Neuronal stem cell (in vitro differentiated cells): ENCODE results near the gene IP6K2.

ENCODE experiments used
- DNase-seq: peaks from one replicate; pipeline ENCODE4 v3.0.0-alpha.2; 2013; ENCODE audit warnings: low spot score
- H2AFZ ChIP-seq: one replicate; pipeline ENCODE4 v1.6.1; 2013; ENCODE audit warnings: mild to moderate bottlenecking, low read length, inconsistent platforms
- H2AK5ac ChIP-seq: 2 replicates; pipeline ENCODE4 v1.6.1; 2013; ENCODE audit warnings: low read depth, mild to moderate bottlenecking, inconsistent platforms, low read length, moderate library complexity, mixed read lengths
- H2BK120ac ChIP-seq: 2 replicates; pipeline ENCODE4 v1.6.1; 2013; ENCODE audit warnings: low read depth, mild to moderate bottlenecking, inconsistent platforms, low read length, moderate library complexity, mixed read lengths
- H2BK12ac ChIP-seq: one replicate; pipeline ENCODE4 v1.6.1; 2013; ENCODE audit warnings: low read length, inconsistent platforms
- H2BK15ac ChIP-seq: 2 replicates; pipeline ENCODE4 v1.6.1; 2013; ENCODE audit warnings: mild to moderate bottlenecking, low read length, inconsistent platforms, mixed read lengths
- H2BK5ac ChIP-seq: one replicate; pipeline ENCODE4 v1.6.1; 2013; ENCODE audit warnings: inconsistent platforms, mild to moderate bottlenecking, low read length, moderate library complexity
- H3K14ac ChIP-seq: one replicate; pipeline ENCODE4 v1.6.1; 2013; ENCODE audit warnings: low read length, inconsistent platforms
- H3K18ac ChIP-seq: 2 replicates; pipeline ENCODE4 v1.6.1; 2013; ENCODE audit warnings: low read length, inconsistent platforms
- H3K23ac ChIP-seq: 2 replicates; pipeline ENCODE4 v1.6.1; 2013; ENCODE audit warnings: low read depth, mild to moderate bottlenecking, mixed read lengths, low read length, inconsistent platforms; ENCODE audit not compliant: poor library complexity
- H3K27ac ChIP-seq: replicated peaks from 3 replicates; pipeline ENCODE4 v1.5.1; 2013; ENCODE audit warnings: low read length, inconsistent platforms
- H3K27me3 ChIP-seq, 3 experiments: 2 replicates each; pipeline ENCODE4 v1.6.1; 2013; ENCODE audit warnings: low read length in 3 of 3, mild to moderate bottlenecking in 2 of 3, inconsistent platforms in 1 of 3, low read depth in 1 of 3, mixed read lengths in 1 of 3, moderate library complexity in 1 of 3; ENCODE audit not compliant: control insufficient read depth in 3 of 3, insufficient read depth in 3 of 3
- H3K36me3 ChIP-seq, 2 donors: replicated peaks in 1 of 2; 2 replicates each; pipeline ENCODE4 v1.6.1; 2013; ENCODE audit warnings: low read length in 2 of 2; ENCODE audit not compliant: control insufficient read depth in 2 of 2, insufficient read depth in 2 of 2
- H3K4ac ChIP-seq: 2 replicates; pipeline ENCODE4 v1.6.1; 2013; ENCODE audit warnings: inconsistent platforms, mild to moderate bottlenecking, low read length, moderate library complexity
- H3K4me1 ChIP-seq, 2 donors: 1 replicate in 1 of 2; 2 replicates in 1 of 2; pipeline ENCODE4 v1.6.1; 2013; ENCODE audit warnings: low read length in 2 of 2, low read depth in 1 of 2; ENCODE audit not compliant: control insufficient read depth in 2 of 2, insufficient read depth in 1 of 2
- H3K4me2 ChIP-seq: one replicate; pipeline ENCODE4 v1.6.1; 2013; ENCODE audit warnings: mild to moderate bottlenecking, low read length, inconsistent platforms; ENCODE audit not compliant: insufficient read depth, poor library complexity, severe bottlenecking
- H3K4me3 ChIP-seq, 2 donors: 2 replicates each; pipeline ENCODE4 v1.5.1; 2013; ENCODE audit warnings: low read length in 2 of 2, mild to moderate bottlenecking in 2 of 2, inconsistent platforms in 1 of 2, moderate library complexity in 1 of 2
- H3K79me1 ChIP-seq: one replicate; pipeline ENCODE4 v1.6.1; 2013; ENCODE audit warnings: low read depth, mild to moderate bottlenecking, inconsistent platforms, low read length, moderate library complexity
- H3K9ac ChIP-seq: one replicate; pipeline ENCODE4 v1.6.1; 2013; ENCODE audit warnings: mild to moderate bottlenecking, low read depth, low read length, inconsistent platforms; ENCODE audit not compliant: poor library complexity
- H3K9me3 ChIP-seq, 2 donors: replicated peaks in 1 of 2; 2 replicates each; pipeline versions ENCODE3 to v1.6.1; 2013; ENCODE audit warnings: low read length in 2 of 2, mild to moderate bottlenecking in 2 of 2, inconsistent platforms in 1 of 2, low read depth in 1 of 2, mixed read lengths in 1 of 2, moderate library complexity in 1 of 2; ENCODE audit not compliant: control insufficient read depth in 2 of 2, insufficient read depth in 1 of 2
- H4K8ac ChIP-seq: one replicate; pipeline ENCODE4 v1.6.1; 2013; ENCODE audit warnings: low read depth, mild to moderate bottlenecking, inconsistent platforms, low read length, moderate library complexity
- H4K91ac ChIP-seq: one replicate; pipeline ENCODE4 v1.6.1; 2013; ENCODE audit warnings: low read length, low read depth, mild to moderate bottlenecking, inconsistent platforms; ENCODE audit not compliant: poor library complexity
- WGBS, 2 donors: extraction: QIAGEN DNeasy Blood & Tissue Kit; methylation state at CpG; one replicate each; pipeline ENCODE4 v1.1.7; 2013; ENCODE audit warnings: missing lambda C conversion rate in 2 of 2, mixed read lengths in 1 of 2; ENCODE audit not compliant: insufficient read length in 2 of 2, insufficient replicate concordance in 1 of 2; ENCODE audit errors: extremely low coverage in 2 of 2; 5-methylcytosine and 5-hydroxymethylcytosine counted together

Gene IP6K2

DNA sequence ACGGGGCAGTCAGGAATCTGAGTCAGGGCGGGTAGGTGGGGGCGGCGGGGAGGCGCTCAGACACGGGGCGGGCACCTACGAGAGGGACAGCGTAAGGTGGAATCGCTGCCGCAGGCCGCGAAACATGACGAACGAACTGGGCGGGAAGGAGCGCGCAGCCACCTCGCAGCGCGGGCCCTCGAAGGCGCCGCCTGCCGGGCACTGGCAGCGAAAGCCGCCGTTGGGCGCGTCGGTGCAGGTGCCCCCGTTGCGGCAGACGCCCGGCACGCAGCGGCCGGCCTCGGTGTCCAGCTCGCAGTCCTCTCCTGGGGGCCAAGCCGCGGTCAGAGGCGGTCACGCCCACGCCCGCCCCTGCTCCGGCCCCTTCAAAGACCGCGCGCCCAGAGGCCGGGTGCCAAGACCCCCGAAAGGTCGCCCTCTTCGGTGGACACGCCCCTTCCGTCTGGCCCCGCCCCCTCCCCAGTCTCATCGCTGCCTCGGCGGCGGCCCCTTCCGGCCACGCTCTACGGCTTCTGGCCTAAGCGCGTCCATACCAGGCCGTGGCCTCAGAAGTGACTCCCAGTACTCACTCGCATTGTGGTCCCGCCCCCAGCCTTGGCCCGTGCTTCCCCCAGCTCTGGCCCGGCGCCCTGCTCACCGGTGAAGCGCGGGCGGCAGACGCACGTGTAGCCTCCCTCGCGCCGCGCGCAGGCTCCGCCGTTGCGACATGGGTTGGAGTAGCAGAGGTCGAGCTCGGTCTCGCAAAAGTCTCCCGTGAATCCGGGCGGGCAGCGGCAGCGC is 60.8 kb downstream of the IP6K2 start:
- Histone ChIP-seq H3K79me1 (peaks cover 7% of the 10 kb centered on the region), H2AK5ac (peak overlapping the region; percentile 98), H3K27ac (peak overlapping the region; percentile 80), H3K14ac (peak overlapping the region; percentile 97), H2BK15ac (peak overlapping the region; percentile 99), H3K36me3 (peaks cover 44 to 92% of the 10 kb centered on the region in 2 donors), H4K8ac (peak overlapping the region; percentile 96), H3K23ac (peak overlapping the region; percentile 82), H2BK5ac (peak overlapping the region; percentile 17), H3K4me3 (peak overlapping the region in 1 of 2 donors; percentile 76), H3K4ac (peak overlapping the region; percentile 45), H2AFZ (no peak overlapping the region), H2BK120ac (peak overlapping the region; percentile 56), H3K9me3 (peaks cover 6 to 24% of the 10 kb centered on the region in 2 donors), H4K91ac (peak overlapping the region; percentile 70), H2BK12ac (peak overlapping the region; percentile 93), H3K4me2 (peak overlapping the region; percentile 70), H3K4me1 (peaks cover 0 to 10% of the 10 kb centered on the region in 2 donors), H3K9ac (peak overlapping the region; percentile 91), H3K27me3 (no peaks in the 10 kb centered on the region), H3K18ac (peak overlapping the region; percentile 96)
- peak; percentile 89 for DNase-seq
- no CpG with 5 or more reads among the region's 94 CpGs for WGBS, 2 donors

DNA sequence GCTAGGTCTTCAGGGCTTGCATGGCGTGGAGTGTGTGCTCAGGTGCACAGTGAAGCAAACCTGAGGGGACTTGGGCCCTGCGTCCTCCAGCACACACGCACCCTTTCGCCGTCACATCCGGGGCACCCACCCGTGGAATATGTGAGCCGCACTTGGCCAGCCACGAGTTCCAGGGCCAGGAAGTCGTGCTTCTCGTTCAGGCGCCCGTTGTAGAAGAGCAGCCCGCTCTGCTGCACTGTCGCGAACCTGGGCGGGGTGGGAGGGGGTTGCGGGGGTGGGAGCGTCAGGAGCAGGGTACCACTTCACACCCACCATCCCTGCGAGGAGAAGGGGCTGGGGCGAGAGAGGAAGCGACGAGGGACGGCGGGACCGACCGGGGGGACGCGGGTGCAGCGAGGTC is 61.4 kb downstream of the IP6K2 start:
- H3K4me3 ChIP-seq: no peak overlapping the region

DNA sequence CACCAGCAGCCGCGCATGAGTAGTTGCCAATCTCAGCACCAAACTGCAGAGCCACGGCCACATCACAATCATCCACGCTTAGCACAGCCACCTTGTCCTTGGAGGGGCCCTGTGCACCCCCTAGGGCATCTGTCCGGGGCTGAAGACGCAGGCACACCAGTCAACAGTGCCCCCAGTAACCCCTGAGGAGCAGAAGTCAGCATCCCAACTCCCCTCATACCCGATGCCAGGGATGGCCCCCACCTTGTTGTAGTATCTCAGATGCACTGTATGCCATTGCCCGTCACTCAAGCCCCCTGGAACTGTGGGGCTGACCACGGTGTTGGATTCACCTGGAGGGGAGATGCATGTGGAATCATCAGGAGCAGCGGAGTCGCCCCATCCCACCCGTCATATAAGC is 62.0 kb downstream of the IP6K2 start:
- Histone ChIP-seq H2AK5ac (peak overlapping the region; percentile 0), H3K4me3 (no peak overlapping the region), H3K14ac (no peak overlapping the region), H3K4me2 (peak overlapping the region; percentile 70), H3K27me3 (no peaks in the 10 kb centered on the region), H3K18ac (no peak overlapping the region), H3K4me1 (peaks cover 0 to 10% of the 10 kb centered on the region in 2 donors), H4K8ac (no peak overlapping the region), H3K27ac (no peak overlapping the region), H3K4ac (no peak overlapping the region), H2AFZ (no peak overlapping the region), H3K9me3 (peaks cover under 1 to 12% of the 10 kb centered on the region in 2 donors), H3K79me1 (peaks cover 5% of the 10 kb centered on the region), H2BK5ac (no peak overlapping the region), H2BK120ac (no peak overlapping the region), H3K9ac (no peak overlapping the region), H4K91ac (no peak overlapping the region), H3K23ac (no peak overlapping the region), H3K36me3 (peaks cover 40 to 90% of the 10 kb centered on the region in 2 donors), H2BK15ac (no peak overlapping the region), H2BK12ac (peak overlapping the region; percentile 46)
- WGBS, 2 donors: no CpG with 5 or more reads among the region's 12 CpGs
- DNase-seq: no peak

More for the DNA sequence above, 61.4 kb downstream of the IP6K2 start:
- Histone ChIP-seq H2BK5ac (no peak overlapping the region), H2BK120ac (no peak overlapping the region), H3K27ac (peak overlapping the region; percentile 80), H4K8ac (no peak overlapping the region), H3K18ac (peak overlapping the region; percentile 86), H3K36me3 (peaks cover 46 to 92% of the 10 kb centered on the region in 2 donors), H3K27me3 (no peaks in the 10 kb centered on the region), H4K91ac (no peak overlapping the region), H3K9me3 (peaks cover 3 to 18% of the 10 kb centered on the region in 2 donors), H3K23ac (peak overlapping the region; percentile 82), H3K14ac (peak overlapping the region; percentile 97), H2BK15ac (peak overlapping the region; percentile 8), H2BK12ac (peak overlapping the region; percentile 14), H2AFZ (no peak overlapping the region), H3K4ac (no peak overlapping the region), H3K4me2 (peak overlapping the region; percentile 70), H3K9ac (peak overlapping the region; percentile 86), H3K79me1 (peaks cover 5% of the 10 kb centered on the region), H3K4me1 (peaks cover 0 to 10% of the 10 kb centered on the region in 2 donors), H2AK5ac (peak overlapping the region; percentile 6)
- DNase-seq: no peak
- no CpG with 5 or more reads among the region's 30 CpGs for WGBS, 2 donors

DNA sequence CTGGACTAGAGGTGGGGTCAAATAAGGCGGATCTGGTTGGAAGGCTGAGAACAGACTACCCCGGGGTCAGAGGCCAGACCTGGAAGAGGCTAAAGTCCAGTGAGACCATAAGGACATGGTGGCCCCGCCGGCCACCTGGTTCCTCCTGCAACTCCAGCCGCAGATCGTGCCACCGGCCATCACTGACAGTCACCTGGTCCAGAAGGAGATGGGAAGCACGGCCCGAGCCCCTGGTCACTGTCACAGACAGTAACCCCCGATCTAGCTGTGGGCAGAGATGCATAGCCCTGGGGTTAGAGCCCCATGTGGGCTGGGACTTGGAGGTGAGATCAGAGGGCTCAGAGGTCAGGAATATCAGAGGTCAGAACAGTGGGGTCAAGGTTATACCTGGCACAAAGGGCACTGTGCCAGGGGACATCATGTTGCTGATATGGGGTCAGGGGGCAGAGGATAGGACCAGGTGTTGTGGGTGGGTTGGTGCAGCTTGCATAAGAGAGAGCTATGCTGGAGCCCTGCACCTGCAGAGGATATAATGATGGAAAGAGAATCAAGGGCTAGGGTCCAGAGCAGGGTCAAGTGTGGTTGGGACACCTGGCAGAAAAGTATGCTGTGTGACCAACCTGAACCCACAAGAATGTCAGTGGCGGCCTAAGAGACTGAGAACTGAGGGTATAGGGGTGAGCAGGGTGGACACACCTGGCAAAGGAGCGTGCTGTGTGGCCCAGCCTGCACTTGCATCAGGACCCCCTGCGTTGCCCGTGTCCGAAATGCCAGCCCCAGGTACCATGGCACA is 63.9 kb downstream of the IP6K2 start:
- Histone ChIP-seq H2AFZ (no peak overlapping the region), H3K27ac (no peak overlapping the region), H3K4me2 (no peak overlapping the region), H3K9me3 (no peaks in the 10 kb centered on the region), H3K23ac (peak overlapping the region; percentile 80), H3K4me3 (no peak overlapping the region), H3K4me1 (peaks cover 0 to 10% of the 10 kb centered on the region in 2 donors), H3K4ac (no peak overlapping the region), H3K79me1 (peaks cover 5% of the 10 kb centered on the region), H3K9ac (no peak overlapping the region), H4K91ac (no peak overlapping the region), H2BK12ac (no peak overlapping the region), H2BK120ac (no peak overlapping the region), H3K27me3 (no peaks in the 10 kb centered on the region), H3K14ac (no peak overlapping the region), H2BK15ac (no peak overlapping the region), H2AK5ac (no peak overlapping the region), H2BK5ac (peak overlapping the region; percentile 71), H3K36me3 (peaks cover 29 to 90% of the 10 kb centered on the region in 2 donors), H3K18ac (no peak overlapping the region), H4K8ac (no peak overlapping the region)
- DNase-seq: no peak
- no CpG with 5 or more reads among the region's 15 CpGs for WGBS, 2 donors
